Fibroblast of the aortic adventitia (primary cell): Measurements from ENCODE around the gene ZNF117. TPM values are rescaled to one million over a fixed set of nuclear protein-coding genes. Genes with fewer than 3 reads are reported as not detected.
"Not testable (repeated sequence)": the region's sequence is repeated elsewhere in the genome, so short reads cannot be mapped to it uniquely, and the experiment has no call there.

ENCODE experiments used
- DNase-seq: peaks from one replicate; pipeline ENCODE4 v3.0.0-alpha.2; 2010; ENCODE audit warnings: low read depth
- H3K4me3 ChIP-seq: 2 replicates; pipeline ENCODE4 v1.5.1; 2011; ENCODE audit warnings: low read depth, mild to moderate bottlenecking, control low read depth, low read length, moderate library complexity
- CTCF ChIP-seq: IDR thresholded peaks from 2 replicates; pipeline ENCODE4 v1.5.1; 2011; ENCODE audit warnings: mild to moderate bottlenecking, low read length, control low read depth, inconsistent platforms; ENCODE audit not compliant: insufficient read depth
- small RNA-seq: library from RNA; depleted of rRNA; stranded (forward); fragments of <200 nt; gene quantifications from one replicate; pipeline ENCODE3, GENCODE V24; 2012
- total RNA-seq: library from RNA; depleted of rRNA; stranded (reverse); fragments of >200 nt; gene quantifications from 2 replicates; pipeline ENCODE4 v1.2.3, GENCODE V29; 2012; ENCODE audit warnings: low replicate concordance

Gene ZNF117
- total RNA-seq, 1 donor = 5.1 TPM

- H3K4me3 ChIP-seq = no peak overlapping the region
- no peak for DNase-seq
- TF ChIP-seq CTCF = no peak
Measured at GRCh38 chr7:64946772-64947171, 44.1 kb downstream of the ZNF117 start.

- no peak overlapping the region for H3K4me3 ChIP-seq
- TF ChIP-seq CTCF = no peak
- DNase-seq = no peak
Measured at GRCh38 chr7:64945503-64946175, 45.2 kb downstream of the ZNF117 start.

- DNase-seq, H3K4me3 ChIP-seq: not testable (repeated sequence)
Measured at GRCh38 chr7:64944667-64945502, 46.0 kb downstream of the ZNF117 start.

GRCh38 chr7:64940021-64940420, 50.8 kb downstream of the ZNF117 start:
- H3K4me3 ChIP-seq, DNase-seq: not testable (repeated sequence)

GRCh38 chr7:64938540-64938939, 52.3 kb downstream of the ZNF117 start:
- TF ChIP-seq CTCF = no peak
- DNase-seq = no peak
- H3K4me3 ChIP-seq = no peak overlapping the region

GRCh38 chr7:64934478-64934877, 56.4 kb downstream of the ZNF117 start:
- no peak overlapping the region for H3K4me3 ChIP-seq
- no peak for DNase-seq
- no peak for TF ChIP-seq CTCF

GRCh38 chr7:64928252-64929187, 62.3 kb downstream of the ZNF117 start:
- not testable (repeated sequence) for DNase-seq, H3K4me3 ChIP-seq

Small RNA genes lying within 50 kb of the gene (small RNA-seq; reads per million reads assigned to genes)
- gene RNU6-1229P = not detected

Other genes with a start within 250 kb of the ZNF117 start
- 4.3 and 6.8 TPM in 2 replicates for gene ZNF138, start 196.6 kb downstream of the ZNF117 start, total RNA-seq
- 1.8 and 3.7 TPM in 2 replicates for gene ZNF273, start 87.8 kb downstream of the ZNF117 start, total RNA-seq
- 8.0 and 9.0 TPM in 2 replicates for gene ERV3-1, start 15.7 kb upstream of the ZNF117 start, total RNA-seq